GM18520 (cell line): ENCODE results near the gene AMDHD1.
"Not testable (repeated sequence)": the region's sequence is repeated elsewhere in the genome, so short reads cannot be mapped to it uniquely, and the experiment has no call there.

Source experiments
- ATAC-seq: cut with Tn5 transposase; IDR thresholded peaks from one replicate; pipeline ENCODE4 v1.9.1; 2021; ENCODE audit not compliant: unreplicated experiment

AMDHD1 gene

DNA sequence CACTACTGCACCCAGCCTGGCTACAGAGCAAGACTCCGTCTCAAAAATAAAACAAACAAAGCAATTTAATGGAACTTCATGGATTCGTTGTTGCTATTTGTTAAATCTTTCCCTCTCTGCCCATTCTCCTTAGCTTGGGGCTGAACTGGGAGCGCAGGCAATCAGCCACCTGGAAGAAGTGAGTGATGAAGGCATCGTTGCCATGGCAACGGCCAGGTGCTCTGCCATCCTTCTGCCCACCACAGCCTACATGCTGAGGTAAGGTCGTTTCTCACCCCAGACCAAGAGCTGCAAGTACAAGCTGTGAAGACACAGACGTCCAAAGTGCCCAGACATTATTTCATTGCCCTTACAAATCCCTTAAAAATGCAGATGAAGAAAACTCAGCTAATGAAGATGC is 19.1 kb downstream of the AMDHD1 start:
- ATAC-seq = no peak

- no peak for ATAC-seq
These were observed 20.0 kb downstream of the AMDHD1 start for GRCh38 chr12:95963096-95963495.

GRCh38 chr12:95966287-95966870 is 23.2 kb downstream of the AMDHD1 start:
- no peak for ATAC-seq

- ATAC-seq = no peak
These were observed 24.2 kb downstream of the AMDHD1 start for GRCh38 chr12:95967301-95967700.

DNA sequence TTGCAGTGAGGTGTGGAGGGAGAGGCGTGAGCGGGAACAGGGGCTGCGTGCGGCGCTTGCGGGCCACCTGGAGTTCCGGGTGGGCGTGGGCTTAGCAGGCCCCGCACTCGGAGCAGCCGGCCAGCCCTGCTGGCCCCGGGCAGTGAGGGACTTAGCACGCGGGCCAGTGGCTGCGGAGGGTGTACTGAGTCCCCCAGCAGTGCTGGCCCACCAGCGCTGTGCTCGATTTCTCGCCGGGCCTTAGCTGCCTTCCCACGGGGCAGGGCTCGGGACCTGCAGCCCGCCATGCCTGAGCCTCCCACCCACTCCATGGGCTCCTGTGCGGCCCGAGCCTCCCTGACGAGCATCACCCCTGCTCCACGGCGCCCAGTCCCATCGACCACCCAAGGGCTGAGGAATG is 26.0 kb downstream of the AMDHD1 start:
- ATAC-seq = not testable (repeated sequence)

GRCh38 chr12:95970905-95971304 is 27.8 kb downstream of the AMDHD1 start:
- no peak for ATAC-seq

DNA sequence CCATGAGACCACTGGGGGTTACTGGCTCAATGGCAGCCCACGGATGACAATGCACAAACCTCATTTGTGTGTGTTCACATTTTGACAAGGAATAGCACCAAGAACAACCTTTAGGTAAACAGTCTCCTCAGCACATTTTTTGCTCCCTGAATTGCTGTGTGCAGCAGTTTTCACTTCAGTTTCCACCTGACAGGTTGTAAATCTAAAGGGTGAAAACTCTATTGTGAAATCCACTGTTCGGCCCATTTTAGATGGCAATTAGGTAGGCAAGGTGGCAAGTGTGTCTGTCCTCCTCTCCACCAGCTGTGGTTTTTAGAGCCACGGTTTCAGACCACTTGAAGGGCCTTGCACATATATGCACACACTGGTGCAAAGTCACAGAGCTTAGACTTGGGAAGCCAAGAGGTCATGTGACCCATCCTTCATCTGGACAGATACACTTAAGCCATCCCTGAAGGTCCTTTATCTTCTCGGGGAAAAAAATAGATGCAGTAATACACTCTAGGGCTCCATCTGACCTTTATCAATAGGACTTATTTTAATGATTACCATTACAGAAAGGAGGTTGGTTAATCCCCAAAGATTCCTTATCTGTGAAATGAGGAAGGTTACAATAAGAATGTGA is 29.8 kb downstream of the AMDHD1 start:
- ATAC-seq = no peak

DNA sequence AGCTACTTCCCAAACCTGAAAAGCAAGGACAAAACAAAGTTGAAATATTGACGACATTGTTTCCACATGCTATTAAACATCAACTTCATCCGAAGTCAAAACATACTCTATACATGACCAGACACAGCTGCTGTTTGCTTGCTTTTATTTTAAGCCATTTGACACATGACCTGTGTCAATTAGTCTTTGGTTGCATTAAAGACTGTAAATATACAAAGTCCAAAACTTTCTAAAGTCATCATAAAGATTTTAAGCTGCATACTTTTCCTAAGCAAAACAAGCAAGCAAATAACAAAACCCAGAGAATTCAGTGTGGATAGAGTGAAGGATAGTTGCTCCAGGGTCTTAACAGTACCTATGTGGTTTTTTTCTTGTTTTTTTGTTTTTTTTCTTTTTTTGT is 31.2 kb downstream of the AMDHD1 start:
- ATAC-seq = no peak

DNA sequence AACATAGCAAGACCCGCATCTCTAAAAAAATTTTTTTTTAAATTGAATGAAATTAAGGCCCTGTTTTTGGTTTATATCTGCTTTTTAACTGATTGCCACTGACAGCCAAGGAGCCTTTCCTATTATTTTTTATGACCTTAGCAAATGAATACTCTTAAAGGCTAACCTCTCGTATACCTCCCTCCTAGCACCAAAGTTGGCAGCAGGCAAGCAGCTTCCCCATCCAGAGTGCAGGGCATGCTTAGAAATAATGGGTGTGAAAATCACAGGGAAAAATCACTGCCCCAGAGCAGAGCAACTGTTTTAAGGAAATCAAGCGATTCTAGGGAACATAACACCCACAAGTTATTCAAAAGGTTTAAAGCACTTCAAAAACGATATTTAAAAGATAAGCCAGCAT is 32.4 kb downstream of the AMDHD1 start:
- no peak for ATAC-seq

- ATAC-seq = no peak
These were observed 33.3 kb downstream of the AMDHD1 start for GRCh38 chr12:95976416-95976832.

- no peak for ATAC-seq
These were observed 34.7 kb downstream of the AMDHD1 start for GRCh38 chr12:95977764-95978305.

DNA sequence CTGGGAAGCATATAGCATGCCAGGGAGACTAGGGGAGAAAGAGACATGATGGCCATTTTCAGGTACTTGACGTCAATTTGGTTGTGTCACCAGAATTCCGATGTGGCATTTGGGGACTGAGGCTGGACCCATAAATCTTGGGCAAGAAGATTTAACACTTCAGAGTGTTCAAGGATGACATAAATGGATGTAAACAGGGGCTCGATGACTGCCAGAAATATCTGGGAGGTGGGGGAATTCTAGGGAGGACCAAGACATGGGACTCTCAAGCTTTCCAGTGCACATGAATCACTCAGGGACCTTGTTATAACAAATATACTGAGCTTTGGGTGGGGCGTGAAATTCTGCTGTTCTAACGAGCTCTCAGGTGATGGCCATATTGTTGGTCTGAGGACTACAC is 35.2 kb downstream of the AMDHD1 start:
- ATAC-seq = no peak

DNA sequence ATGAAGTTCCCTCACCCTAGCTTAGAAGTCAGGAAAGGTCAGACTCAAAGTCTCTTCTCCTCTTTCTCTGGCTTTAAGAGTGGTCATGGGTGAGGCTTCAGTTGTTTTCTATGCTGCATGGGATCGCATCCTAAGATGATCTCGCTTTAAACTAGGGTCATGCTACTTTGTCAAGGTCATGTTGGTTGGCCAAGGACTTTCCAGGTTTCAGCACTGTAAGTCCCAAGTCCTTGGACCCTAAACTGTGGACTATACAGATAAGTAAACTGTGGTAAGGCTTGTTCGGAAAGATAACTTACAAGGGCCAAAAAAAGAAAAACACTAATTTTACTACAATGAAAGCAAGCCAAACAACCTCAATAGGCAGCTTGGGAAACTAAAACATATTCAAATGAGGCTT is 35.6 kb downstream of the AMDHD1 start:
- no peak for ATAC-seq

GRCh38 chr12:95980437-95980836 is 37.3 kb downstream of the AMDHD1 start:
- ATAC-seq = no peak

- ATAC-seq = no peak
These were observed 39.5 kb downstream of the AMDHD1 start for GRCh38 chr12:95982602-95983001.

DNA sequence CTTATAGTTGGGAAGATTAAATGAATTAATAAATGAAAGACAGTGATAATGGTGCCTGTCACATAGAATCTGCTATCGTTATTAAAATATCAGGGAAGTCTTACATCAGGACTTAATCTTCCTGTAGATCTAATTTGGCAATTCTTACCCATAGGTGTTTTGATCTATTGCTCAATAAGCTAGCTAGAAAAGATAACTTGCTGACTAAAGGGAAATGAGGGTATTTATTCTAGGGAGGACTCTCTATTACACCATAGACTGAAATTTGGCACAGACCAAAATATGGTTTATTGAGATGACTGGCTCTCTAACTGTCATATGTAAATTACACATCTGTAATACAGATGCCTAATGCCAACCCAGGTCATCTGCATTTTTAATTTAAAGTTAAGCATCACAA is 41.6 kb downstream of the AMDHD1 start:
- no peak for ATAC-seq

- no peak for ATAC-seq
These were observed 43.8 kb downstream of the AMDHD1 start for GRCh38 chr12:95986635-95987570.

DNA sequence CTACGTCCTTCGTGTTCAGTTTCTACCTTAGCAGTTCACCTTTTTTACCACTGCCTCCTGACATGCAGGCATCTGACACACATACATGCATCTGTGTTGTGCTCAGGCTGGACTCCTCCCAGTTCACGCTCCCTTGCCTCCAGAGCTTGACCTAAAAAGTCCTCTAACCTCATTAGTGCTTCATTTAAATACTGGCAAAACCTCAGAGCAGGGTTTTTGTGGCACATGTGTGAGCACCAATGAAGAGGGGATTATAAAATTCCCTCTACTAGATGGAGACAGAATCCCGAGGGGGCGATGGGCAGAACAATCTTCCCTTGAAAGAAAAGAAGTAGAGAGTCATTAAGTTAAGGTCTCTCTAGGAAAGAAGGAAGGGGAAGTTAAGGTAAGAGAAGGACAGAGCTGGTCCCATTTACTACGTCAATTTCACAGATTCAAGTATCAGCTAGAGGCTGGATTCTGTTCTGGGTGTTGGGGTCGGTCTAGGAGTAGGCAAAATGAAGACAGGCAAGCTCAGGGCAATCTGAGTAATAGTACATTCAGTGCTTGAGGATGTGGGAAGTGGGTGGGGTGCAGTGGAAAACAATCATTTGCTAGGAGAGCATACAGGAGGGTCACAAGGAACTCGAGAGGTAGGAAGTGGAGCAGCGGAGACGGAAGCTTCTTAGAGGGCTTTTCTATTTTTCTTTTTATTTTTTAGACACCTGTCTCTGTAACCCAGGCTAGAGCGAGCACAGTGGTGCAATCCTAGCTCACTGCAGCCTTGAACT is 45.6 kb downstream of the AMDHD1 start:
- ATAC-seq = no peak

DNA sequence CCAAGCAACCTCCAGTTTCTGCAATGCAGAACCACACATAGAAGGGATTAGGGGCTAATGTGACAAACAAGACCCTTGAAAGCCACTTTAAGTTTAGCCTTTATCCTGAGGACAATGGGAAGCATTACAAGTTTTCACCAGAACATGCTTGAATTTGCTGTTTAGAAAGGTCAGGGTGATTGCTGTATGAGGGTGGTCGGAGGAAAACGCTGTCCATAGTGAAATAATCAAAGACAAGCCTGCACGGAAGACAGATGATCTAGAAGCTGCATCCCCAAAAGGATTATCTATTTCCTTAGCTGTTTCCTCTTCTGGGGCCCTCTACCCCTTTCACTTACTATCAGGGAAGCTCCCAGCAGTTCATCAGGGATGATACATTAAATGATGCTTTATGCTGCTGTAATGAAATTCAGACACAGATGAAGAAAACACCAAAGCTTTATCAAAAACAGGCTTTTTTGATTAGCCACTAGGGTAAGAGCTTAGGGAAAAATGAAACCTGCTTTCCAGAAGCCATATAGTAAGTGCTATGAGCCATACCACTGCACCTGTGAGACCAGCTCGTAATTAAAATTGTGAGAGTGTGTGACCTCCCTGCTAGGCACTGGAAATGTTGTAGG is 46.5 kb downstream of the AMDHD1 start:
- no peak for ATAC-seq

DNA sequence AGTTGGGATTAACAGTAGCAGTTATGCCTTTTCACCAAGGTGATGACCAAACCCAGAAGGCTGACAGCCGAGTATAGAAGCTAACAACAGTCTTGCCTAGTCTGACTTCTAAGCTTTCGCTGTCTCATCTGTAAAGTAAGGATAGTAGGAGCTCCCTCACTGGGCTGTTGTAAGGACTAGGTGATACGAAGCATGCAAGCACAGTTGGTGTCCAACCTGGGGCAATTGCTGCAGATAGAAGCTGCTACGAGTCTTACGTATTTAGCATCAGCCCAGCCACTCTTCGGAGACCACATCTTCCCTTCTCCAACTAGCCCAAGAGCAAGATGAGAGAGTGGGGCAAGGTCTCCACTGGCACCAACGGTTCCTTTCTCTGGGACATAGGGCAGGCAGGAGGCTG is 47.0 kb downstream of the AMDHD1 start:
- no peak for ATAC-seq

- ATAC-seq = no peak
These were observed 50.8 kb downstream of the AMDHD1 start for GRCh38 chr12:95993907-95994306.
